WTC11 (cell line): Measurements from ENCODE around the gene DDX10. TPM values are rescaled to one million over a fixed set of nuclear protein-coding genes. Genes with fewer than 3 reads are reported as not detected.
A peak's percentile ranks its signal among the peaks of the same experiment; 100 is the strongest.

Source experiments
- ATAC-seq: fragments of 200-7000 bp; cut with Tn5 transposase; 2 replicates; pipeline ENCODE4 v1.10.0; 2021; ENCODE audit warnings: mild to moderate bottlenecking, moderate library complexity
- CTCF ChIA-PET: fragments of 300-600 bp; sonication (Branson Sonifier 250); formaldehyde crosslinking; loops from one replicate; lab custom pipeline; 2021; ENCODE audit warnings: antibody characterized with exemption; lab: Charles Lee
- POLR2A ChIA-PET: fragments of 350-600 bp; sonication (Branson Sonifier 250); formaldehyde crosslinking; loops from one replicate; lab custom pipeline; 2021; ENCODE audit warnings: antibody characterized with exemption; lab: Charles Lee
- DNase-seq: peaks from one replicate; pipeline ENCODE4 v3.0.0; 2021; ENCODE audit warnings: low spot score
- H3K27ac Mint-ChIP-seq: 2 replicates; pipeline ENCODE4 v1.8.0; 2021; ENCODE audit warnings: mixed read lengths
- H3K27me3 Mint-ChIP-seq: 2 replicates; pipeline ENCODE4 v1.8.0; 2021; ENCODE audit warnings: low read depth, mild to moderate bottlenecking, moderate library complexity, mixed read lengths
- H3K36me3 Mint-ChIP-seq: 2 replicates; pipeline ENCODE4 v1.8.0; 2021; ENCODE audit warnings: mixed read lengths
- H3K4me1 Mint-ChIP-seq: 2 replicates; pipeline ENCODE4 v1.8.0; 2022; ENCODE audit warnings: mixed read lengths
- H3K4me3 Mint-ChIP-seq: 2 replicates; pipeline ENCODE4 v1.8.0; 2021; ENCODE audit warnings: mild to moderate bottlenecking, moderate library complexity, mixed read lengths
- H3K9me3 Mint-ChIP-seq: 2 replicates; pipeline ENCODE4 v1.8.0; 2021; ENCODE audit warnings: mixed read lengths
- CREM ChIP-seq: sonication (generic); formaldehyde crosslinking; IDR thresholded peaks from 2 replicates; pipeline ENCODE4 v1.8.1; 2022; ENCODE audit warnings: mild to moderate bottlenecking, missing genetic modification reagents, moderate library complexity
- ETV6 ChIP-seq: sonication (generic); formaldehyde crosslinking; IDR thresholded peaks from 2 replicates; pipeline ENCODE4 v1.8.1; 2022; ENCODE audit warnings: mild to moderate bottlenecking, missing genetic modification reagents
- GRHL2 ChIP-seq: fragments of 250-450 bp; sonication (Bioruptor Pico); IDR thresholded peaks from 2 replicates; pipeline ENCODE4 v1.8.0; 2022; ENCODE audit warnings: mild to moderate bottlenecking, moderate library complexity; ENCODE audit not compliant: insufficient replicate concordance, severe bottlenecking
- HMGA2 ChIP-seq: fragments of 250-450 bp; sonication (Bioruptor Pico); IDR thresholded peaks from 2 replicates; pipeline ENCODE4 v1.4.0; 2021; ENCODE audit warnings: mild to moderate bottlenecking, moderate library complexity
- IRF2 ChIP-seq: sonication (generic); formaldehyde crosslinking; IDR thresholded peaks from 2 replicates; pipeline ENCODE4 v1.8.0; 2022; ENCODE audit warnings: low read depth, missing genetic modification reagents, borderline replicate concordance
- MXD4 ChIP-seq: fragments of 250-450 bp; sonication (Bioruptor Pico); IDR thresholded peaks from 2 replicates; pipeline ENCODE4 v1.8.0; 2021; ENCODE audit warnings: mild to moderate bottlenecking, moderate library complexity, borderline replicate concordance
- NFATC4 ChIP-seq: fragments of 250-450 bp; sonication (Bioruptor Pico); IDR thresholded peaks from 2 replicates; pipeline ENCODE4 v1.9.0; 2021; ENCODE audit warnings: mild to moderate bottlenecking
- RORB ChIP-seq: fragments of 250-450 bp; sonication (Bioruptor Pico); IDR thresholded peaks from 2 replicates; pipeline ENCODE4 v1.9.0; 2021; ENCODE audit warnings: mild to moderate bottlenecking
- SMAD4 ChIP-seq: sonication (generic); formaldehyde crosslinking; IDR thresholded peaks from 2 replicates; pipeline ENCODE4 v1.8.0; 2022; ENCODE audit warnings: mild to moderate bottlenecking, missing genetic modification reagents
- TEAD4 ChIP-seq: sonication (generic); formaldehyde crosslinking; IDR thresholded peaks from 2 replicates; pipeline ENCODE4 v1.8.0; 2022; ENCODE audit warnings: mild to moderate bottlenecking, missing genetic modification reagents
- ZNF121 ChIP-seq: sonication (generic); formaldehyde crosslinking; IDR thresholded peaks from 2 replicates; pipeline ENCODE4 v1.8.0; 2023; ENCODE audit warnings: missing genetic modification reagents
- ZNF138 ChIP-seq: sonication (generic); formaldehyde crosslinking; conservative IDR thresholded peaks from 2 replicates; pipeline ENCODE4 v1.8.1; 2022; ENCODE audit warnings: mild to moderate bottlenecking, moderate library complexity, missing genetic modification reagents
- ZNF219 ChIP-seq: sonication (generic); formaldehyde crosslinking; IDR thresholded peaks from 2 replicates; pipeline ENCODE4 v1.8.0; 2023; ENCODE audit warnings: missing genetic modification reagents, mild to moderate bottlenecking, borderline replicate concordance
- ZNF263 ChIP-seq: sonication (generic); formaldehyde crosslinking; IDR thresholded peaks from 2 replicates; pipeline ENCODE4 v1.8.1; 2022; ENCODE audit warnings: low read depth, mild to moderate bottlenecking, moderate library complexity, missing genetic modification reagents
- ZNF416 ChIP-seq: fragments of 250-450 bp; sonication (Bioruptor Pico); IDR thresholded peaks from 2 replicates; pipeline ENCODE4 v1.9.0; 2021; ENCODE audit warnings: mild to moderate bottlenecking, inconsistent platforms
- total RNA-seq: library from RNA; stranded (reverse); gene quantifications from 3 replicates; pipeline ENCODE4 v1.2.3, GENCODE V29; 2021
- TF ChIP-seq, protein P1 (sequence below): fragments of 250-450 bp; sonication (Bioruptor Pico); IDR thresholded peaks from 2 replicates; pipeline ENCODE4 v1.9.0; 2021; ENCODE audit warnings: mild to moderate bottlenecking, borderline replicate concordance
- TF ChIP-seq, protein P2 (sequence below): sonication (generic); formaldehyde crosslinking; IDR thresholded peaks from 2 replicates; pipeline ENCODE4 v1.8.1; 2023; ENCODE audit warnings: mild to moderate bottlenecking, missing genetic modification reagents, moderate library complexity
- TF ChIP-seq, protein P3 (sequence below): sonication (generic); formaldehyde crosslinking; IDR thresholded peaks from 2 replicates; pipeline ENCODE4 v1.8.0; 2023; ENCODE audit warnings: mild to moderate bottlenecking, missing genetic modification reagents
- TF ChIP-seq, protein P4 (sequence below): sonication (generic); formaldehyde crosslinking; conservative IDR thresholded peaks from 2 replicates; pipeline ENCODE4 v1.8.1; 2022; ENCODE audit warnings: mild to moderate bottlenecking, missing genetic modification reagents
- TF ChIP-seq, protein P5 (sequence below): sonication (generic); formaldehyde crosslinking; IDR thresholded peaks from 2 replicates; pipeline ENCODE4 v1.8.1; 2023; ENCODE audit warnings: mild to moderate bottlenecking, missing genetic modification reagents, moderate library complexity
- TF ChIP-seq, protein P6 (sequence below): sonication (generic); formaldehyde crosslinking; conservative IDR thresholded peaks from 2 replicates; pipeline ENCODE4 v1.8.1; 2023; ENCODE audit warnings: mild to moderate bottlenecking, low read depth, missing genetic modification reagents, moderate library complexity

DDX10 gene
- total RNA-seq, 1 experiment from 2014 or later: 56.8 TPM

DNA sequence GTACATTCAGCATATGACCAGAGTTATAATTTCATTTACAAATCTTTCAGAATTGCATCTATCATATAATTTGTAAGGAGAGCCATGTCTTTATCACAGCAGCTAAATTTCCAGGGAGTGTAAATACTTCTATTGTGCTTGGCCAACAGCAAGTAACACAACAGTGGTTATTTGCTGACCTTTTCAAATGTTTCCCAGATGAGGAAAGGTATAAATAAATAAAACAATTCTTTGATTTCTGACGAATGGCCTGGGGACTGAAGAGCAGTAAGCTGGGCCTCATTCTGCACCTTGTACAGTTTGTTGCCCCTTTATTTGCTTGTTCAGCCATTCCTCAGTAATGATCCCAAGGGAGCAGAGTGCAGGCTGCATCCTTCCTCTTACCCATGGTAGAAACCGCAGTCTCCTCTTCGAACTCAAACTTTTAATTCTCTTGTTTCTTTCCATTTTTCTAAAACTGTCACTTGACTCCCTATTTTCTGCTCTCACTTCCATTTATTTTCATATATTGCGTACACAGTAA lies 132.8 kb downstream of the DDX10 start:
- CTCF ChIA-PET: interaction anchor here (0.7 kb wide), 1 partner anchor 9 kb away, joined by 6 read pairs; no protein-coding TSS in a partner anchor
- Mint-ChIP-seq H3K4me1 (peaks cover 24% of the 10 kb centered on the region), H3K9me3 (peaks cover 3% of the 10 kb centered on the region), H3K36me3 (peaks cover 2% of the 10 kb centered on the region; the same call in 1 of the 2 replicates), H3K27ac (peak overlapping the region; percentile 9; the same call in 1 of the 2 replicates), H3K4me3 (no peak overlapping the region), H3K27me3 (no peaks in the 10 kb centered on the region)
- DNase-seq (no peak), ATAC-seq (no peak)
- POLR2A ChIA-PET: interaction anchor here (0.7 kb wide), 1 partner anchor 555 kb away, joined by 3 read pairs; no protein-coding TSS in a partner anchor
- TF ChIP-seq, protein P1, sequence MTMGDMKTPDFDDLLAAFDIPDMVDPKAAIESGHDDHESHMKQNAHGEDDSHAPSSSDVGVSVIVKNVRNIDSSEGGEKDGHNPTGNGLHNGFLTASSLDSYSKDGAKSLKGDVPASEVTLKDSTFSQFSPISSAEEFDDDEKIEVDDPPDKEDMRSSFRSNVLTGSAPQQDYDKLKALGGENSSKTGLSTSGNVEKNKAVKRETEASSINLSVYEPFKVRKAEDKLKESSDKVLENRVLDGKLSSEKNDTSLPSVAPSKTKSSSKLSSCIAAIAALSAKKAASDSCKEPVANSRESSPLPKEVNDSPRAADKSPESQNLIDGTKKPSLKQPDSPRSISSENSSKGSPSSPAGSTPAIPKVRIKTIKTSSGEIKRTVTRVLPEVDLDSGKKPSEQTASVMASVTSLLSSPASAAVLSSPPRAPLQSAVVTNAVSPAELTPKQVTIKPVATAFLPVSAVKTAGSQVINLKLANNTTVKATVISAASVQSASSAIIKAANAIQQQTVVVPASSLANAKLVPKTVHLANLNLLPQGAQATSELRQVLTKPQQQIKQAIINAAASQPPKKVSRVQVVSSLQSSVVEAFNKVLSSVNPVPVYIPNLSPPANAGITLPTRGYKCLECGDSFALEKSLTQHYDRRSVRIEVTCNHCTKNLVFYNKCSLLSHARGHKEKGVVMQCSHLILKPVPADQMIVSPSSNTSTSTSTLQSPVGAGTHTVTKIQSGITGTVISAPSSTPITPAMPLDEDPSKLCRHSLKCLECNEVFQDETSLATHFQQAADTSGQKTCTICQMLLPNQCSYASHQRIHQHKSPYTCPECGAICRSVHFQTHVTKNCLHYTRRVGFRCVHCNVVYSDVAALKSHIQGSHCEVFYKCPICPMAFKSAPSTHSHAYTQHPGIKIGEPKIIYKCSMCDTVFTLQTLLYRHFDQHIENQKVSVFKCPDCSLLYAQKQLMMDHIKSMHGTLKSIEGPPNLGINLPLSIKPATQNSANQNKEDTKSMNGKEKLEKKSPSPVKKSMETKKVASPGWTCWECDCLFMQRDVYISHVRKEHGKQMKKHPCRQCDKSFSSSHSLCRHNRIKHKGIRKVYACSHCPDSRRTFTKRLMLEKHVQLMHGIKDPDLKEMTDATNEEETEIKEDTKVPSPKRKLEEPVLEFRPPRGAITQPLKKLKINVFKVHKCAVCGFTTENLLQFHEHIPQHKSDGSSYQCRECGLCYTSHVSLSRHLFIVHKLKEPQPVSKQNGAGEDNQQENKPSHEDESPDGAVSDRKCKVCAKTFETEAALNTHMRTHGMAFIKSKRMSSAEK (CRISPR knock-in tag): no peak
- TF ChIP-seq, protein P2, sequence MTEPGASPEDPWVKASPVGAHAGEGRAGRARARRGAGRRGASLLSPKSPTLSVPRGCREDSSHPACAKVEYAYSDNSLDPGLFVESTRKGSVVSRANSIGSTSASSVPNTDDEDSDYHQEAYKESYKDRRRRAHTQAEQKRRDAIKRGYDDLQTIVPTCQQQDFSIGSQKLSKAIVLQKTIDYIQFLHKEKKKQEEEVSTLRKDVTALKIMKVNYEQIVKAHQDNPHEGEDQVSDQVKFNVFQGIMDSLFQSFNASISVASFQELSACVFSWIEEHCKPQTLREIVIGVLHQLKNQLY (CRISPR knock-in tag): no peak
- no peak for TF ChIP-seq SMAD4

DNA sequence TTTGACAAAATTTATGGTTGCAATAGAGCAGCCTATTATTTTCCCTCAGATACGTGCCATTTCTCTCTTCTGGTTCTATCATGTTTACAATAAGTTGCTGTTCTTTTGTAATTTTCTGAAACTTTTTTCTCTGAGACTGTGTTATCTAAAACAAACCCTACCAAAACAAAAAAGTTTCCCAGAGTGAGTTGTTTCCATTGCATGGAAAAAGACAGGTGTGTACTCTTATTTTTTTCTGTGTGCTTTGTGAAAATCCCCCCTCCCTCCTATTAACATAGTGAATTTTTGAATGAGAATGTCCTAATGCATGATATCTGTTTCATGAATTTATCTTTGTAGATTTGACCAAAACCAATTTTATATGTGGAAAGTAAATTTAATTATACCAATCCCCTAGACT lies 137.6 kb downstream of the DDX10 start:
- DNase-seq (no peak), ATAC-seq (no peak)
- CTCF ChIA-PET: no interaction called here
- no peak for TF ChIP-seq ZNF138 (CRISPR knock-in tag)
- TF ChIP-seq ETV6: no peak
- TF ChIP-seq ZNF416 (CRISPR knock-in tag): no peak
- no peak for TF ChIP-seq RORB (CRISPR knock-in tag)
- TF ChIP-seq NFATC4 (CRISPR knock-in tag): no peak
- TF ChIP-seq, protein P3, sequence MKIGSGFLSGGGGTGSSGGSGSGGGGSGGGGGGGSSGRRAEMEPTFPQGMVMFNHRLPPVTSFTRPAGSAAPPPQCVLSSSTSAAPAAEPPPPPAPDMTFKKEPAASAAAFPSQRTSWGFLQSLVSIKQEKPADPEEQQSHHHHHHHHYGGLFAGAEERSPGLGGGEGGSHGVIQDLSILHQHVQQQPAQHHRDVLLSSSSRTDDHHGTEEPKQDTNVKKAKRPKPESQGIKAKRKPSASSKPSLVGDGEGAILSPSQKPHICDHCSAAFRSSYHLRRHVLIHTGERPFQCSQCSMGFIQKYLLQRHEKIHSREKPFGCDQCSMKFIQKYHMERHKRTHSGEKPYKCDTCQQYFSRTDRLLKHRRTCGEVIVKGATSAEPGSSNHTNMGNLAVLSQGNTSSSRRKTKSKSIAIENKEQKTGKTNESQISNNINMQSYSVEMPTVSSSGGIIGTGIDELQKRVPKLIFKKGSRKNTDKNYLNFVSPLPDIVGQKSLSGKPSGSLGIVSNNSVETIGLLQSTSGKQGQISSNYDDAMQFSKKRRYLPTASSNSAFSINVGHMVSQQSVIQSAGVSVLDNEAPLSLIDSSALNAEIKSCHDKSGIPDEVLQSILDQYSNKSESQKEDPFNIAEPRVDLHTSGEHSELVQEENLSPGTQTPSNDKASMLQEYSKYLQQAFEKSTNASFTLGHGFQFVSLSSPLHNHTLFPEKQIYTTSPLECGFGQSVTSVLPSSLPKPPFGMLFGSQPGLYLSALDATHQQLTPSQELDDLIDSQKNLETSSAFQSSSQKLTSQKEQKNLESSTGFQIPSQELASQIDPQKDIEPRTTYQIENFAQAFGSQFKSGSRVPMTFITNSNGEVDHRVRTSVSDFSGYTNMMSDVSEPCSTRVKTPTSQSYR (CRISPR knock-in tag): no peak
- no peaks in the 10 kb centered on the region for H3K27me3 Mint-ChIP-seq
- no peak overlapping the region for H3K4me3 Mint-ChIP-seq
- no peak overlapping the region for H3K27ac Mint-ChIP-seq
- H3K9me3 Mint-ChIP-seq: 0 out of 2 replicates have a peak, but pooled peaks cover 3% of the 10 kb centered on the region
- H3K4me1 Mint-ChIP-seq: peaks cover 8% of the 10 kb centered on the region
- H3K36me3 Mint-ChIP-seq: 0 out of 2 replicates have a peak, but pooled peaks cover 5% of the 10 kb centered on the region
- POLR2A ChIA-PET: interaction anchor here (0.7 kb wide), 1 partner anchor 1214 kb away, joined by 3 read pairs; no protein-coding TSS in a partner anchor

DNA sequence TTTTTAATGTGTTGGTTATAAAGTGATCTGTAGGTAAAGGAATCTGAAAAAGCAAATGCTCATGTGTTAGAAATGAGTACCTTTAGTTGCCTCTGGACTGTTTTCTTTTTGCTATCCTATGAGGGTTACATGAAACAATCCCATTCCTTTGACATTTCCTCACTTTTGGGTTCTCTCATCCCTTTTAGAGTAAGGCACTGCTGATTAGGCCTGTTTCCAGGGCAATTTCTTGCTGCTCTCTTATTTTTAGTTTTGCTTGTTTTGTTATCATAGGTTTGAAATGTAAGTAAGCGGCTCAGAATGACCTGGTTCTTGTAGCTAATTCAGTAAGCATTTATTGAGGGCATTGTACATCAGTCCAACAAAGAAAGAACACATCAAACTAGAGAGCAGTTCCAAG lies 138.9 kb downstream of the DDX10 start:
- H3K36me3 Mint-ChIP-seq: 0 out of 2 replicates have a peak, but pooled peaks cover 5% of the 10 kb centered on the region
- H3K4me1 Mint-ChIP-seq: peaks cover 3% of the 10 kb centered on the region; the same call in 1 of the 2 replicates
- H3K27ac Mint-ChIP-seq: no peak overlapping the region
- ATAC-seq: no peak
- no peak overlapping the region for H3K4me3 Mint-ChIP-seq
- H3K9me3 Mint-ChIP-seq: 0 out of 2 replicates have a peak, but pooled peaks cover 3% of the 10 kb centered on the region
- no peak for DNase-seq
- no peaks in the 10 kb centered on the region for H3K27me3 Mint-ChIP-seq
- POLR2A ChIA-PET: no interaction called here
- CTCF ChIA-PET: no interaction called here
- TF ChIP-seq CREM (CRISPR knock-in tag) (no peak), MXD4 (CRISPR knock-in tag) (no peak), ZNF121 (CRISPR knock-in tag) (no peak), TEAD4 (no peak), IRF2 (CRISPR knock-in tag) (no peak), GRHL2 (no peak), HMGA2 (CRISPR knock-in tag) (no peak), ZNF263 (CRISPR knock-in tag) (no peak), ZNF219 (no peak)
- TF ChIP-seq, protein P4, sequence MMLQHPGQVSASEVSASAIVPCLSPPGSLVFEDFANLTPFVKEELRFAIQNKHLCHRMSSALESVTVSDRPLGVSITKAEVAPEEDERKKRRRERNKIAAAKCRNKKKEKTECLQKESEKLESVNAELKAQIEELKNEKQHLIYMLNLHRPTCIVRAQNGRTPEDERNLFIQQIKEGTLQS (CRISPR knock-in tag): no peak
- TF ChIP-seq, protein P5, sequence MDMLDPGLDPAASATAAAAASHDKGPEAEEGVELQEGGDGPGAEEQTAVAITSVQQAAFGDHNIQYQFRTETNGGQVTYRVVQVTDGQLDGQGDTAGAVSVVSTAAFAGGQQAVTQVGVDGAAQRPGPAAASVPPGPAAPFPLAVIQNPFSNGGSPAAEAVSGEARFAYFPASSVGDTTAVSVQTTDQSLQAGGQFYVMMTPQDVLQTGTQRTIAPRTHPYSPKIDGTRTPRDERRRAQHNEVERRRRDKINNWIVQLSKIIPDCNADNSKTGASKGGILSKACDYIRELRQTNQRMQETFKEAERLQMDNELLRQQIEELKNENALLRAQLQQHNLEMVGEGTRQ (CRISPR knock-in tag): no peak
- TF ChIP-seq, protein P6, sequence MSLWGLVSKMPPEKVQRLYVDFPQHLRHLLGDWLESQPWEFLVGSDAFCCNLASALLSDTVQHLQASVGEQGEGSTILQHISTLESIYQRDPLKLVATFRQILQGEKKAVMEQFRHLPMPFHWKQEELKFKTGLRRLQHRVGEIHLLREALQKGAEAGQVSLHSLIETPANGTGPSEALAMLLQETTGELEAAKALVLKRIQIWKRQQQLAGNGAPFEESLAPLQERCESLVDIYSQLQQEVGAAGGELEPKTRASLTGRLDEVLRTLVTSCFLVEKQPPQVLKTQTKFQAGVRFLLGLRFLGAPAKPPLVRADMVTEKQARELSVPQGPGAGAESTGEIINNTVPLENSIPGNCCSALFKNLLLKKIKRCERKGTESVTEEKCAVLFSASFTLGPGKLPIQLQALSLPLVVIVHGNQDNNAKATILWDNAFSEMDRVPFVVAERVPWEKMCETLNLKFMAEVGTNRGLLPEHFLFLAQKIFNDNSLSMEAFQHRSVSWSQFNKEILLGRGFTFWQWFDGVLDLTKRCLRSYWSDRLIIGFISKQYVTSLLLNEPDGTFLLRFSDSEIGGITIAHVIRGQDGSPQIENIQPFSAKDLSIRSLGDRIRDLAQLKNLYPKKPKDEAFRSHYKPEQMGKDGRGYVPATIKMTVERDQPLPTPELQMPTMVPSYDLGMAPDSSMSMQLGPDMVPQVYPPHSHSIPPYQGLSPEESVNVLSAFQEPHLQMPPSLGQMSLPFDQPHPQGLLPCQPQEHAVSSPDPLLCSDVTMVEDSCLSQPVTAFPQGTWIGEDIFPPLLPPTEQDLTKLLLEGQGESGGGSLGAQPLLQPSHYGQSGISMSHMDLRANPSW (CRISPR knock-in tag): no peak
